GM12875 (cell line): ENCODE measurements around the gene BRMS1.
"Not testable (repeated sequence)": the region's sequence is repeated elsewhere in the genome, so short reads cannot be mapped to it uniquely, and the experiment has no call there.

Experiments
- H3K4me3 ChIP-seq: one replicate; pipeline ENCODE4 v1.5.1; 2011; ENCODE audit warnings: low read depth, low read length, control low read depth
- CTCF ChIP-seq: IDR thresholded peaks from 2 replicates; pipeline ENCODE4 v1.5.1; 2011; ENCODE audit warnings: low read depth, mild to moderate bottlenecking, control low read depth, inconsistent platforms, low read length, moderate library complexity, borderline replicate concordance; ENCODE audit not compliant: insufficient read depth

BRMS1 gene, protein sequence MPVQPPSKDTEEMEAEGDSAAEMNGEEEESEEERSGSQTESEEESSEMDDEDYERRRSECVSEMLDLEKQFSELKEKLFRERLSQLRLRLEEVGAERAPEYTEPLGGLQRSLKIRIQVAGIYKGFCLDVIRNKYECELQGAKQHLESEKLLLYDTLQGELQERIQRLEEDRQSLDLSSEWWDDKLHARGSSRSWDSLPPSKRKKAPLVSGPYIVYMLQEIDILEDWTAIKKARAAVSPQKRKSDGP

GRCh38 chr11:66344550-66345315, at the start of gene BRMS1:
Gene BRMS1 (minus strand): TSS chr11:66345104. CDS start chr11:66342234, 2,870 bp downstream.
- no peak for TF ChIP-seq CTCF
- H3K4me3 ChIP-seq, result peak within 1 kb of the TSS; percentile 93

GRCh38 chr11:66393954-66394353, 49.0 kb upstream of the BRMS1 start:
- no peak for TF ChIP-seq CTCF
- H3K4me3 ChIP-seq, result no peak overlapping the region

DNA sequence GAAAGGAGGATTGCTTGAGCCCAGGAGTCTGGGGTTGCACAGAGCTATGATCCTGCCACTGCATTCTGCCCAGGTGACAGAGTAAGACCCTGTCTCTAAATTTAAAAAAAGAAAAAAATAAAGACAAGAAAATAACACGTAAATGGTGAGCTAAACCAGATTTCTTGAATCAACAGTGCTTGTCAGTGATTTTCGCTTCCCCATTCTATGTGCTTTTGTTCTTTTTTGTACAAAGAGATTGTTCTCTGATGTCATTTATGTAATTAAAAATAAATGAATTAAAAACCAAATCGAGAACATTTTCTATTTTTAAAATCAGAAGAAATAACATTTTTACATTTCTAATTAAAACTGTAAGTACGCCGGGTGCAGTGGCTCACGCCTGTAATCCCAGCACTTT, 46.4 kb upstream of the BRMS1 start:
- TF ChIP-seq CTCF, result no peak
- no peak overlapping the region for H3K4me3 ChIP-seq

- TF ChIP-seq CTCF, result peak; percentile 82
- no peak overlapping the region for H3K4me3 ChIP-seq
Observed at GRCh38 chr11:66388780-66389386, 44.0 kb upstream of the BRMS1 start.

- H3K4me3 ChIP-seq, result no peak overlapping the region
- TF ChIP-seq CTCF, result peak; percentile 90
Observed at GRCh38 chr11:66386171-66387069, 41.5 kb upstream of the BRMS1 start.

DNA sequence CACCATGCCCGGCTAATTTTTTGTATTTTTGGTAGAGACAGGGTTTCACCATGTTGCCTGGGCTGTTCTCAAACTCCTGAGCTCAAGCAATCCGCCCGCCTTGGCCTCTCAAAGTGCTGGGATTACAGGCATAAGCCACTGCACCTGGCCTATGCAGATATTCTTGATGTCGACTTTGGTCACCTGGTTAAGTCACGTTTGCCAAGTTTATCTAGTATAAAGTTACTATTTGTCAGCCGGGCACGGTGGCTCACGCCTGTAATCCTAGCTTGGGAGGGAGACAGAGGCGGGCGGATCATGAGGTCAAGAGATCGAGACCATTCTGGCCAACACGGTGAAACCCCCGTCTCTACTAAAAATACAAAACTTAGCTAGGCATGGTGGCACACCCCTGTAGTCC, 39.4 kb upstream of the BRMS1 start:
- not testable (repeated sequence) for H3K4me3 ChIP-seq

DNA sequence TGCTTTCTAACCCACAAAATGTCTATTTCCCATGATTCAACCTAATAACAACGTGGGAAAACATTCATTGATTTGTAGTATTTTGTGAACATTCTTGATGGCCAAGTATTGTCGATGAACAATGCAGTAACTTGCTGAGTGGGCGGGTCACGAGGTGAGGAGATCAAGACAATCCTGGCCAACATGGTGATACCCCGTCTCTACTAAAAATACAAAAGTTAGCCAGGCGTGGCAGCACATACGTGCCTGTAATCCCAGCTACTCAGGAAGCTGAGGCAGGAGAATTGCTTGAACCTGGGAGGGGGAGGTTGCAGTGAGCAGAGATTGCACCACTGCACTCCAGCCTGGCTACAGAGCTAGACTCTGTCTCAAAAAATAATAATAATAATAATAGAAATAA, 35.4 kb upstream of the BRMS1 start:
- H3K4me3 ChIP-seq, result not testable (repeated sequence)

GRCh38 chr11:66373690-66374287, 28.9 kb upstream of the BRMS1 start:
- not testable (repeated sequence) for H3K4me3 ChIP-seq
